Measurements from ENCODE around the gene COQ8A.

The COQ8A gene

DNA sequence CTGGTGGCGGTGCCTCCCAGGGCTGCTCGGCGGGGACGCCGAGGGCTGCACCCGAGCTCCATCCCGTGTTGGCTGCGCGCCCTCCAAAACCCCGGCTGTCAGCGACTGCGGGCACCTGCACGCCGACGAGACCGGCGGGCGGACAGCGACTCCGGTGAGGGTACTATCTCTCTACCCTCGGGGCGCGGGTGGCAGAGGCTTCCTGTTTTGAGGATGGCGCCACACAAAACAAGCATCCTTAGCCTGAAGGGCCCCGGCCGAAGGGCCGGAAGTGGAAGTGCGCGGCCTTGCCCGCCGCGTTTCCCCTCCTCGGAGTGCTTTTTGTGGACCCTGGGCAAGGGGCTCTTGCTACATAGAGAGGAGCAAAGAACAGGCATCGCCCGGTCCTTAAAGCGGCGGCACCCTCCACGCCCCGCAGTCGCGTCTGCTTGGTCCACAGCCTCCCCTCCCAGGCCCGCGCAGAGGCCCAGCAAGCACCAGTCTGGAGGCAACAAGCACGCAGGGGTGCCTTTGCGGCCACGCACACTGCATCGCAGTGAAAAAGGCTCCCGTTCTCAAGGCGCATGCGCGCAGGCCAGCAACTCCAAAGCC lies 561 bp upstream of the COQ8A start:
- no peaks in the 10 kb centered on the region for H3K36me3 ChIP-seq (replicated peaks)
- DNase-seq (ENCODE audit: low spot score in 2 of 2), result no peak
- no peaks in the 10 kb centered on the region for H3K27me3 ChIP-seq (ENCODE audit: low read depth)
- peaks cover 5% of the 10 kb centered on the region; the same call in 1 of the 2 replicates for H3K9me3 ChIP-seq
- peaks cover 8% of the 10 kb centered on the region for H3K4me1 ChIP-seq
- in situ Hi-C loops (cut with MboI; ENCODE audit: low sequenced_read_pairs), result no loop called here
- peak overlapping the region; percentile 39 for H3K4me3 ChIP-seq

DNA sequence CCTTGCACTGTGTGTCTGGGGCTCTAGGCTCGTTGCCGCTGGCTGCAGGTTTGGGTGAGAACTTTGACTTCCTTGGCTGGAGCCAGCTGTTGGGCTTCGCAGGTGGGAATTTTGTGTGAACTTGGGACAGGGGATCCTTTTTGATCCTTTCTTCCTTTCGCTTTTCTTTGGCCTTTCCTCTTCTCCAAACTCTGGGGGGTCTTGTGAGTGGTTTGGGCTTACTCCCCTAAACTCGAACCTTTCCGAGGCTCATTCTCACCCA lies 643 bp downstream of the COQ8A start:
- Histone ChIP-seq H3K27me3 (ENCODE audit: low read depth) (no peaks in the 10 kb centered on the region), H3K4me1 (peaks cover 8% of the 10 kb centered on the region), H3K4me3 (peak overlapping the region; percentile 51), H3K9me3 (no peaks in the 10 kb centered on the region), H3K36me3 (replicated peaks) (no peaks in the 10 kb centered on the region)
- no peak for DNase-seq (ENCODE audit: low spot score in 2 of 2)
- in situ Hi-C loops (cut with MboI; ENCODE audit: low sequenced_read_pairs), result no loop called here

DNA sequence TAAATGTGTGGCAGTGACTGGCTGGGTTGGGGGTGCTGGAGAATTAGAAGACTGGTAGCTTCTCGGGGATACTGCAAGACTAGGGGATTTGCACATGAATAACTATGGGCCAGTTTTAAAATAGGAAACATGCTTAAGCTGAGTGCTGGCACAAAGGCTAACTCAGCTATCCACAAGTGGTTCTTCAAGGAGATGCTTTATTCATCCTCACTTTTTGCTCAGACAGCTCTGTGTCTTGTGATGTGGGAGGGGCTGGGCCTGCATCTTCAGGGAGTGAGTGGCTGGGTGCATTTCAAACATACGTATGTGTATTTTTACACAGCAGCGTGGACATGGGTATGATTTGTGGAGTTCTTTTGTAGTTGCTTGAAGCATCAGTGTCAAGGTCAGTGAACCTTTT lies 2.3 kb downstream of the COQ8A start:
- Histone ChIP-seq H3K9me3 (no peaks in the 10 kb centered on the region), H3K4me1 (peaks cover 8% of the 10 kb centered on the region), H3K36me3 (replicated peaks) (no peaks in the 10 kb centered on the region), H3K27me3 (ENCODE audit: low read depth) (no peaks in the 10 kb centered on the region), H3K4me3 (no peak overlapping the region)
- in situ Hi-C loops (cut with MboI; ENCODE audit: low sequenced_read_pairs), result no loop called here
- no peak for DNase-seq (ENCODE audit: low spot score in 2 of 2)

DNA sequence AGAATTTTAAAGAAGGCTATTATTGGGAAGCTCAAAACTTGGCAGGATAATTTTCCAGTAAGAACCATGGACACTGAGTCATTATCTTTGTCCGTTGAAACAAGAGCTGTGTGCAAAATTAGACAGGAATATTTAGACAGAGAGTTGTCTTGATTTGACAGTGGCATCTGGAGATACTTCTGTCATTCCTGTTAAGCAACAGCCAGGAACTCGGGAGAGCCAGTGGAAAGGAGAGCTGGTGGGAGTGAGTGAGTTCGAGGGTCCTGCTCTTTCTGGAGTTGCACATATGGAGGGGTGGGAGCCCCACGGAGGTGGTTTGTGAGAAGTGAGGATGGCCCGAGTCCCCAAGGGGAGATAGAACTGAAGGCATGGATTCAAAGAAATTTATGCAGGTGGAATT lies 3.1 kb downstream of the COQ8A start:
- Histone ChIP-seq H3K36me3 (replicated peaks) (no peaks in the 10 kb centered on the region), H3K27me3 (ENCODE audit: low read depth) (no peaks in the 10 kb centered on the region), H3K9me3 (no peaks in the 10 kb centered on the region), H3K4me1 (peaks cover 8% of the 10 kb centered on the region), H3K4me3 (no peak overlapping the region)
- in situ Hi-C loops (cut with MboI; ENCODE audit: low sequenced_read_pairs), result no loop called here
- DNase-seq (ENCODE audit: low spot score in 2 of 2), result no peak

DNA sequence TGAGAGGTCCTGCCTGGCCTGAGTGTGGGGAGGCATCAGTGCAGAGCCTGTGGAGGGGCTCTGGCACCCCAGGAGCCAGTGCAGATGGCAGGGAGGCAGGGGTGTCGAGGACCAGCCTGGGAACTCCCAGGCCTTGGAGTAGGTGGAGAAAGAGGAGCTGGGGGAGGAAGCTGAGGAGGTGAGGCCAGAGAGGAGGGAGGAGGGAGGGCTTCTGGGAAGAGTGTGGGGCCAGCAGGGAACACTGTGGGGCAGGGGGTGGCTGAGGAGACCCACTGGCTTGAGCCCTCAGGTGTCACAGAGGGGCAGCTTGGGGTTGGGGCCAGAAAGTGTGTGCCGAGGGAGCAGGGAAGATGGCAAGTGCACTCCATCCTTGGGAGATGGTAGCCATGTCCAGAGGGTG lies 3.8 kb downstream of the COQ8A start:
- in situ Hi-C loops (cut with MboI; ENCODE audit: low sequenced_read_pairs), result no loop called here
- DNase-seq (ENCODE audit: low spot score in 2 of 2), result no peak
- Histone ChIP-seq H3K9me3 (no peaks in the 10 kb centered on the region), H3K27me3 (ENCODE audit: low read depth) (no peaks in the 10 kb centered on the region), H3K36me3 (replicated peaks) (no peaks in the 10 kb centered on the region), H3K4me3 (no peak overlapping the region), H3K4me1 (peaks cover 5% of the 10 kb centered on the region)

DNA sequence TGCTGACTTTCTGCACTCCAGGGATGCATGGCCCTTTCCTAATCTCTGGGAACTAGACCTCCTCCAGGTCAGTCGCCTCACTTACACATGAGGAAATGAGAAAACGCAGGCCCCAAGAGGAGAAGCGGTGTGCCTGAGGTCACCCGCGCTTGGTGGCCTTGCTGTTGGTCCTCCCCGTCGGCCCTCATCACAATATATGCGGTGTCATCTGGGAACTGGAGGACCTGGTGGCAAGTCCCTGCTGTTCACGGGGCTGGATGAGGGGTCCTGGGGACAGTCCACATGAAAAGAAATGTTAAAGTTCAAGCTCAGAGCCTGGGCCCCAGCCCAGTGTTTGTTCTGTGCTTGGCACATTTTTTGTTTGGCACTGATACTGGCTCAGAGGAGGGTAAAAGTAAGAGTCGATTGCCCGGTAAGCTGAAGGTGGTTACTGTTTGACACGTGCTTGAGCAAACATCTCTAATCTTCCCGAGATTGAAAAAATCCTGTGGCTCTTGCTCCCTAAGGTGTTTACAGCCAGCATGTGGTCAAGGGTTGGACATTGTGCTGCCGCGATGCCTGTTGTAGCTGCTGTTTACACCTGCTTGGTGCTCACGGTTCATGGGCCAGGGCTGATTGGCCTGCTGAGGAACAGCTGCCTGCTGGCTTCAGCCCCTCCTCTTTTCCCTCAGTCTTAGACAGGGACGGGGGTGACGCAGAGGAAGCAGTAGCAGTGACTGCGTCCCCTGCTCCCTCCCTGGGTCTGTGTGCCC lies 5.2 kb downstream of the COQ8A start:
- Histone ChIP-seq H3K27me3 (ENCODE audit: low read depth) (no peaks in the 10 kb centered on the region), H3K4me3 (no peak overlapping the region), H3K4me1 (peaks cover 5% of the 10 kb centered on the region), H3K9me3 (no peaks in the 10 kb centered on the region), H3K36me3 (replicated peaks) (no peaks in the 10 kb centered on the region)
- in situ Hi-C loops (cut with MboI; ENCODE audit: low sequenced_read_pairs), result no loop called here
- no peak for DNase-seq (ENCODE audit: low spot score in 2 of 2)

DNA sequence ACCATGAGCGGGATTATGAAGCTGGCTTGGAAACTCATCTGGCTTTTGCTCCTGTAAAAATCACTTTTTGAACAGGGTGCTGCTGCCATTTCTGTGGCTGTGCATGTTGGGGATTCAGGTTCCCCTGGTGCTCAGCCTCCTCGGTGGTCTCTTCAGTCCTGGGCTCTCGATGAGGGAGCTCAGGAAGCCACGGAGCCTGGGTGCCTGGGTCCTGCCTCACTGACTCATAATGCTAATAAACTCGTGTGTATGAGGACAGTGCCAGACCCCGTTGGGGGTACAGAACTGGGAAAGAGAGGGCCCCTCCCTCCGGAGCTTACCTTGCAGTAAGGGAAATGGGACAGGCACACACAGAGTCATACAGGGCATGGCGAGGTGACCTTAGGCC lies 5.8 kb downstream of the COQ8A start:
- H3K27me3 ChIP-seq (ENCODE audit: low read depth), result no peaks in the 10 kb centered on the region
- H3K4me3 ChIP-seq, result no peak overlapping the region
- H3K9me3 ChIP-seq, result no peaks in the 10 kb centered on the region
- no peaks in the 10 kb centered on the region for H3K36me3 ChIP-seq (replicated peaks)
- no peak for DNase-seq (ENCODE audit: low spot score in 2 of 2)
- peaks cover 2% of the 10 kb centered on the region for H3K4me1 ChIP-seq
- in situ Hi-C loops (cut with MboI; ENCODE audit: low sequenced_read_pairs), result no loop called here

DNA sequence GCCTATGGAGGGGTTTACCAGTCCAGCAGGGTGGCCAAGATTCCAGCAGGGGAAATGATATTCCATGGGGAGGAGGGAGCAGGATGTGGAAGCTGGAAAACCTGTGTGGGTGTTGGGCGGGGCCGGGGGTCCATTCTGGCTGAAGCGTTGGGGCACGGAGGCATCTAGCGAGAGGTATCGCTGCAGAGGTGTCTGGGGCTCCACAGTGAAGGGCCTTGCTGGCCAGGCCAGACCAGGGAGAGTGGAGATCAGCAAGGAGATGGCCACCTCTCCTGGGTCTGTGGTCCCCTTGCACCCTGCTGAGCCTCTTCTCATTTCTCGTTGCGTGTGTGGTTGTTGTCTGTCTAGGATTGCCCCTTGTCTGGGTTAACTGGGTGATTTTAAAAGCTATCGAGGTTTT lies 6.2 kb downstream of the COQ8A start:
- Histone ChIP-seq H3K9me3 (no peaks in the 10 kb centered on the region), H3K36me3 (replicated peaks) (no peaks in the 10 kb centered on the region), H3K4me1 (no peaks in the 10 kb centered on the region; the same call in none of the 2 replicates), H3K4me3 (no peak overlapping the region), H3K27me3 (ENCODE audit: low read depth) (no peaks in the 10 kb centered on the region)
- in situ Hi-C loops (cut with MboI; ENCODE audit: low sequenced_read_pairs), result no loop called here
- no peak for DNase-seq (ENCODE audit: low spot score in 2 of 2)

DNA sequence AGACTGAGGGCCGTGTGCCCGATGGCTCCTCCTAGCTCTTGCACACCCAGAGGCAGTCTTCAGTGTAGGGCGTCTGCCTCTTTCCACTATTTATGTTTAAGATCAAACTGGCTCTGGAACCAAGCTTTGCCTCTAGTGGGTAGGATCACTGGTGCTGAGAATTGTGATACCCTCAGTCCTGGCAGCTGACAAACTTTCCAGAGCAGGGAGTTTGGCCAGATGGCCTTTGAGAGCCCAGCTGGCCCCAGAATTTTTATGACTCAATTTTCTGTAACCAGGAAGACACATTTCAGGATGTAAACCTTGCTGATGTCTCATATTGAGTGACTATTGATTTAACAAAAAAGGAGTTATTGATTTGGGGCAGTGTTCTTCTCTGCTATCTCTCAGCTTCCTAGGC lies 6.7 kb downstream of the COQ8A start:
- Histone ChIP-seq H3K27me3 (ENCODE audit: low read depth) (no peaks in the 10 kb centered on the region), H3K9me3 (no peaks in the 10 kb centered on the region), H3K4me1 (no peaks in the 10 kb centered on the region; the same call in none of the 2 replicates), H3K4me3 (no peak overlapping the region), H3K36me3 (replicated peaks) (no peaks in the 10 kb centered on the region)
- DNase-seq (ENCODE audit: low spot score in 2 of 2), result no peak
- in situ Hi-C loops (cut with MboI; ENCODE audit: low sequenced_read_pairs), result no loop called here

DNA sequence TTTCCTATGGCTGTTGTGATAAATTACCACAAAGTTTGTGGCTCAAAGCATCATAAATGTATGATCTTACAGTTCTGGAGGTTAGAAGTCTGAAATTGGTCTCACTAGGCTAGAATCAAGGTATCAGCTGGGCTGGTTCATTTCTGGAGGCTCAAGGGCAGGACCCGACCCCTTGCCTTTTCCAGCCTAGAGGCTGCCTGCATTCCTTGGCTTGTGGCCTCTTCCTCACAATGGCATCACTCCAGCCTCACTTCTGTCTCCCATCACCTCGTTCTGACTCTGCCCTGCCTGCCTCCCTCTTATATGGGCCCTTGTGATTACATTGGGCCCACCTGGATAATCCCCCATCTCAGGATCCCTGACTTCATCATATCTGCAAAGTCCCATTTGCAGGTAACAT lies 8.0 kb downstream of the COQ8A start:
- Histone ChIP-seq H3K4me3 (no peak overlapping the region), H3K9me3 (no peaks in the 10 kb centered on the region), H3K27me3 (ENCODE audit: low read depth) (no peaks in the 10 kb centered on the region), H3K4me1 (no peaks in the 10 kb centered on the region), H3K36me3 (replicated peaks) (no peaks in the 10 kb centered on the region)
- DNase-seq (ENCODE audit: low spot score in 2 of 2), result no peak
- in situ Hi-C loops (cut with MboI; ENCODE audit: low sequenced_read_pairs), result no loop called here

DNA sequence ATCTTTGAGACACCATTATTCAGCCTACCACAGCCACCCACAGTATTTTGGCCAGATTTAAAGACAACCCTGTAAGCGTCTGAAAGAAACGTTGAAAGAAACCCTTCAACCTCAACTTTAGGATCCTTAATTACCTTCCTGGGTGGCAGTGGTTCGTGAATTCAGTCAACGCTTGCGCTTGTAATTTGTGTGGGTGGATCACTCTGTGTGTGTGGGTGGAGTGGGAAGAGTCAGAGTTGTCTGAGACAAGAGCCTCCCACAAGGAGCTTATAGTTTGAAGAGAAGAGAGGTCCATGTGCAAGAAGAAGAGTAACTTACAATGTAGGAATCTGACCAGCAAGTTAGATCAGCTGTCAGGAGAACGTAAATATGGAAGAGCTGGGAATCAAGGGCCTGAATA lies 8.4 kb downstream of the COQ8A start:
- H3K4me3 ChIP-seq, result no peak overlapping the region
- no peaks in the 10 kb centered on the region for H3K36me3 ChIP-seq (replicated peaks)
- in situ Hi-C loops (cut with MboI; ENCODE audit: low sequenced_read_pairs), result no loop called here
- no peak for DNase-seq (ENCODE audit: low spot score in 2 of 2)
- H3K4me1 ChIP-seq, result no peaks in the 10 kb centered on the region
- H3K9me3 ChIP-seq, result no peaks in the 10 kb centered on the region
- no peaks in the 10 kb centered on the region for H3K27me3 ChIP-seq (ENCODE audit: low read depth)

DNA sequence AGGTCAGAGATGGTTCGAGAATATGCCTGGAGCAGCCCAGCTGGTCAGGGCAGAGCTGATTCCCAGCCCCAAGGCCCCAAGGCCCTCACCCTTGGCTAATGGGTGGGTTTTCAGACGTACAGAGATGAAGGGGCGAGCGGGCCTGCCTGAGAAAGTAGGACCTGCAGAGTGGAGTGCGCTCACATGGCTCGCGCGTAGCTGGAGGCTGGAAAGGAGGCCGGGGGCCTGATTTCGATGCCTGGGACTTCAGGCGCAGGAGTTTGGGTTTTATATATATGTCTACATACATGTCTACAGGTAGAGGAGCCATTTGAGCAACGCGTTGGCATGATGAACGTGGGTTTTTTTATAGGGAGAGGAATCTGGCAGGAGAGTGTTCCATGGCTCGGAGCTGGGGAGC lies 8.9 kb downstream of the COQ8A start:
- in situ Hi-C loops (cut with MboI; ENCODE audit: low sequenced_read_pairs), result no loop called here
- Histone ChIP-seq H3K4me1 (no peaks in the 10 kb centered on the region), H3K9me3 (no peaks in the 10 kb centered on the region), H3K36me3 (replicated peaks) (no peaks in the 10 kb centered on the region), H3K27me3 (ENCODE audit: low read depth) (no peaks in the 10 kb centered on the region), H3K4me3 (no peak overlapping the region)
- no peak for DNase-seq (ENCODE audit: low spot score in 2 of 2)

DNA sequence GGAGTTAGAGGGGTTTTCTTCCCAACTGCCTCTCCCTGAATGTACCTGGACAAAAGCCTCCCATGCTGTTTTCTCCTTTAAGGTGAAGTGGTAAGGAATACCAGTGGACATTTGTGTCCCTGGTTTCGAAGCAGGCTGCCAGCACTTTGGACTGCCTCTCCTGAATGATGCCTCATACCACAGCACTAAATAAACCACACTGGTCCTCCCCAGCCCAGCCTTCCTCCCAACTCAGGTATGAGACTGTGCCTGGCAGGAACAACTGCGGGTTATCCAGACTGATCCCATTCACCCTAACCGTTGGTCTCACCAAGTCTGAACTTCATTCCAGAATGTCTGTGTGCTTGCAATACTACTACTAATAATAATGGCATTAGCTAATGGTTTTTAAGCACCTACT lies 9.3 kb downstream of the COQ8A start:
- H3K27me3 ChIP-seq (ENCODE audit: low read depth), result no peaks in the 10 kb centered on the region
- H3K36me3 ChIP-seq (replicated peaks), result no peaks in the 10 kb centered on the region
- H3K4me3 ChIP-seq, result no peak overlapping the region
- no peak for DNase-seq (ENCODE audit: low spot score in 2 of 2)
- no peaks in the 10 kb centered on the region for H3K4me1 ChIP-seq
- in situ Hi-C loops (cut with MboI; ENCODE audit: low sequenced_read_pairs), result no loop called here
- H3K9me3 ChIP-seq, result no peaks in the 10 kb centered on the region

DNA sequence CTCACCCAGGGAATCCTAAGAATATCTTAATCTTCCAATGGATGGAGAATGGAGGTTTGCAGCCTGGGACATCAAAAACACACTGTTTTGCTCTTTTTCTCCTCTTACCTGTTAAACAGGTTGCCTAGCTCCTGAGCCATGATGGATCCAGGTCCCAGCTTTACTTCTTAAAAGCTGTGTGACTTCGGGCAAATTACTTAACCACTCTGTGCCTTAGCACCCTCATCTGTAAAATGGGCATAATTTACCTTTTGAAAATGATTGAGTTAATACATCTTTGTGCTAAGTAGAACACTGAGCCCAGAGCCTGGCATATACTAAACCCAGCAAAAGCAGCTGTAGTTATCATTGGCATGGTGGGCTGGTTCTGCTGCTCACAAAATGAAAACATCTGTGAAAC lies 10.2 kb downstream of the COQ8A start:
- Histone ChIP-seq H3K36me3 (replicated peaks) (no peaks in the 10 kb centered on the region), H3K4me3 (no peak overlapping the region), H3K4me1 (no peaks in the 10 kb centered on the region), H3K9me3 (no peaks in the 10 kb centered on the region), H3K27me3 (ENCODE audit: low read depth) (no peaks in the 10 kb centered on the region)
- DNase-seq (ENCODE audit: low spot score in 2 of 2), result no peak
- in situ Hi-C loops (cut with MboI; ENCODE audit: low sequenced_read_pairs), result no loop called here

DNA sequence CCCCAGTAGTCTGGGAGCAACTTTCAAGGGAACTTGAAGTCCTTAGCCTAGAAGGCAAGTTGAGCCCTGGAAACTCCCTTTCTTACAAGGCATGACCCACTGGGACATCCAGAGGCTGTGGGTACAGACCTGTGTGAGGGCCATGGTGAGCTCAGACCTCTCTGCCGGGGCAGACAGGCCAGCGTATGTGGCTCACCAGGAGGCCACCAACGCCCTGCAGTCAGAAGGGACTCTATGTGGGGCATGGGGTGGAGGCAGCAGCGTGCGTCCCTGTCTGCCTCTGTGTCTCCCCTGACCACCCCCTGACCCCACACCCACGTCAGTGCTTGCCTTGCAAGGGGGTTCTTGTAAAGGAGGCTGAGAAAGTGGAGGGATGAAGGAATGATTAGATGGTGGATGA lies 10.8 kb downstream of the COQ8A start:
- Histone ChIP-seq H3K4me1 (no peaks in the 10 kb centered on the region), H3K9me3 (no peaks in the 10 kb centered on the region), H3K4me3 (no peak overlapping the region), H3K36me3 (replicated peaks) (no peaks in the 10 kb centered on the region), H3K27me3 (ENCODE audit: low read depth) (no peaks in the 10 kb centered on the region)
- in situ Hi-C loops (cut with MboI; ENCODE audit: low sequenced_read_pairs), result no loop called here
- DNase-seq (ENCODE audit: low spot score in 2 of 2), result no peak
